ENCODE results near the gene ILKAP. TPM values are rescaled to one million over a fixed set of nuclear protein-coding genes. Genes with fewer than 3 reads are reported as not detected.

The ILKAP gene
- total RNA-seq, 2 experiments from 2014 or later, result 46.6 to 46.7 TPM

- peaks cover 10% of the 10 kb centered on the region for H3K27me3 Mint-ChIP-seq (ENCODE audit: low read depth)
Measured at GRCh38 chr2:238216651-238217184, 13.2 kb upstream of the ILKAP start.

GRCh38 chr2:238207006-238207405, 3.5 kb upstream of the ILKAP start:
- Mint-ChIP-seq H3K4me1 (ENCODE audit: low read depth) (peaks cover 12% of the 10 kb centered on the region), H3K27ac (no peak overlapping the region), H3K27me3 (ENCODE audit: low read depth) (no peaks in the 10 kb centered on the region), H3K4me3 (no peak overlapping the region), H3K36me3 (ENCODE audit: low read depth) (peaks cover 8% of the 10 kb centered on the region), H3K9me3 (no peaks in the 10 kb centered on the region)
- intact Hi-C loops (cut with micrococcal nuclease), result no loop called here
- CTCF ChIA-PET, result no interaction called here
- DNase-seq, result no peak

More at GRCh38 chr2:238216651-238217184, 13.2 kb upstream of the ILKAP start:
- Mint-ChIP-seq H3K36me3 (ENCODE audit: low read depth) (no peaks in the 10 kb centered on the region), H3K4me1 (ENCODE audit: low read depth) (no peaks in the 10 kb centered on the region), H3K4me3 (no peak overlapping the region), H3K9me3 (no peaks in the 10 kb centered on the region), H3K27ac (no peak overlapping the region)
- no peak for DNase-seq
- intact Hi-C loops (cut with micrococcal nuclease), result no loop called here
- CTCF ChIA-PET, result no interaction called here

GRCh38 chr2:238203973-238204683, 633 bp upstream of the ILKAP start:
- Mint-ChIP-seq H3K36me3 (ENCODE audit: low read depth) (peaks cover 8% of the 10 kb centered on the region), H3K27ac (peak overlapping the region; percentile 77), H3K4me3 (peak overlapping the region; percentile 78), H3K9me3 (no peaks in the 10 kb centered on the region), H3K4me1 (ENCODE audit: low read depth) (peaks cover 36% of the 10 kb centered on the region), H3K27me3 (ENCODE audit: low read depth) (no peaks in the 10 kb centered on the region)
- CTCF ChIA-PET, result no interaction called here
- DNase-seq, result no peak
- intact Hi-C loops (cut with micrococcal nuclease), result loop anchor here (1.0 to 2.0 kb wide), 6 partner anchors 27 to 511 kb away; partner anchors contain the start of gene PER2

- H3K9me3 Mint-ChIP-seq, result no peaks in the 10 kb centered on the region
- H3K36me3 Mint-ChIP-seq (ENCODE audit: low read depth), result peaks cover 8% of the 10 kb centered on the region
- H3K4me1 Mint-ChIP-seq (ENCODE audit: low read depth), result peaks cover 50% of the 10 kb centered on the region
- H3K27me3 Mint-ChIP-seq (ENCODE audit: low read depth), result no peaks in the 10 kb centered on the region
- DNase-seq, result peak; percentile 22
- H3K27ac Mint-ChIP-seq, result peak overlapping the region; percentile 72
- CTCF ChIA-PET, result interaction anchor here (1.9 kb wide), 1 partner anchor 232 kb away, joined by 4 read pairs; no protein-coding TSS in a partner anchor
- intact Hi-C loops (cut with micrococcal nuclease), result loop anchor here (1.0 to 2.0 kb wide), 5 partner anchors 28 to 510 kb away; partner anchors contain the start of gene PER2
- H3K4me3 Mint-ChIP-seq, result peak overlapping the region; percentile 80
Measured at GRCh38 chr2:238202326-238203093, 985 bp downstream of the ILKAP start.

- Mint-ChIP-seq H3K36me3 (ENCODE audit: low read depth) (peaks cover 41% of the 10 kb centered on the region), H3K4me1 (ENCODE audit: low read depth) (peaks cover under 1% of the 10 kb centered on the region), H3K9me3 (no peaks in the 10 kb centered on the region), H3K27ac (no peak overlapping the region), H3K27me3 (ENCODE audit: low read depth) (no peaks in the 10 kb centered on the region), H3K4me3 (no peak overlapping the region)
- CTCF ChIA-PET, result interaction anchor here (0.6 kb wide), 1 partner anchor 343 kb away, joined by 3 read pairs; no protein-coding TSS in a partner anchor
- no peak for DNase-seq
- intact Hi-C loops (cut with micrococcal nuclease), result no loop called here
Measured at GRCh38 chr2:238190445-238190844, 13.1 kb downstream of the ILKAP start.

DNA sequence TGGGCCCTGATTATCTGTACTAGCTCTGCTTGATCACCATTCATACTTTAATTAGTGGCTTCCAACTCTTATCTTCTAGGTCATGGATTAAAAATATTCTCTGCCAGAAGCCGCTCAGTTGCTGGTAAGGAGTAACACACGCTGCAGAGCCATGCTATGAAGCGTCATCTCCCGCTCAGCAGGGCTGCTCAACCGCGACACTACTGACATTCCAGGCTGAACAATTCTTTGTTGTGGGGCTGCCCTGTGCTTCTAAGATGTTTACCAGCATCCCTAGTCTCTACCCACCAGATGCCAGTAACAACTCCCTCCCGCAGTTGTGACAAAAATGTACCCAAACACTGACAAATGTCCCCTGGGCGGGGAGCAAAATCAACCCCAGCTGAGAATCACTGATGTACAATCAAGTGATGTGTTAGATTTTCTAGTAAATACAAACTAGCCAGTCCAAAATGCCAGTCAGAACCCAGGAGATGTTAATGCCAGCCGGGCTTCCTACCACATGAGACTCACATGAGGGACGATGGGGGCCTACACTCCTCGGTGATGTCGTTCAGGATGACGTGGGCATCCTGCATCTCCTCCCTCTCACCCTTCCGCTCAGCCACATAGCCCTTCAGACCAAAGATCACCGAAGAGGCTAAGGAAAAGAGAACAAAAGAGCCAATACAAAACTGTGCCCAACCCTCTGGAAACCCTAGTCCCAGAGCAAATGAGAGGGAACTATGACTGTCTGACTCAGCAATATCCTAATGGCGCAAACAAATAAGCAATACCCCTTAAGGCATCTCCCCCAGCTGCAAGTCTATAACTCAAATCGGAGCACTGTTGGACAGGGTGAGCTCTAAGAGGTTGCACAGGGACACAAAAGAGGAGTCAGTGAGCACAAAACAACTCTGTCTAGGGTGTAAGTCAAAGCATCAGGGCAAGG, 15.6 kb downstream of the ILKAP start:
- CTCF ChIA-PET, result interaction anchor here (0.5 to 0.8 kb wide), 2 partner anchors 13 to 110 kb away, joined by 3 to 4 read pairs; no protein-coding TSS in a partner anchor
- H3K27ac Mint-ChIP-seq, result no peak overlapping the region
- H3K27me3 Mint-ChIP-seq (ENCODE audit: low read depth), result no peaks in the 10 kb centered on the region
- peaks cover 11% of the 10 kb centered on the region for H3K4me1 Mint-ChIP-seq (ENCODE audit: low read depth)
- no peaks in the 10 kb centered on the region for H3K9me3 Mint-ChIP-seq
- no peak overlapping the region for H3K4me3 Mint-ChIP-seq
- no peak for DNase-seq
- H3K36me3 Mint-ChIP-seq (ENCODE audit: low read depth), result peaks cover 47% of the 10 kb centered on the region
- intact Hi-C loops (cut with micrococcal nuclease), result no loop called here

DNA sequence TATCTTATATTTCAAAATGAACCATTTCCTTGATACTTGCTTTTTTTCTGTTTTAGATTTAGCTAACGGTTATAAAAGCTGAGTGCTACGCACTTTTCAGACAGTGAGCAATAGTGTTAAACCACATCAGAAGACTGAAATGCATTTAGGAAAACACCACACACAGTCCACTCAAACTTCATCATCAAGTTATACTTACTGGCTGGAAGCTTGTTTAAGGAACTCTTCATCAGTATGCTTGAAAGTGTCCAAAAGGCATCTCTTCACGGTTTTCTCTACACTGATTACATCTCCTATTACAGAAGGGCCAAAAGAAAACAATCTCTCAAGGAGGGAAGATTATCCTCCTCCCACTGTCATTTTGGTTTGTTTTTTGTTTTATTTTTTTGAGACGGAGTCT, 19.7 kb downstream of the ILKAP start:
- H3K27me3 Mint-ChIP-seq (ENCODE audit: low read depth), result no peaks in the 10 kb centered on the region
- CTCF ChIA-PET, result no interaction called here
- intact Hi-C loops (cut with micrococcal nuclease), result no loop called here
- peaks cover 11% of the 10 kb centered on the region for H3K4me1 Mint-ChIP-seq (ENCODE audit: low read depth)
- peaks cover 60% of the 10 kb centered on the region for H3K36me3 Mint-ChIP-seq (ENCODE audit: low read depth)
- no peak overlapping the region for H3K4me3 Mint-ChIP-seq
- peak overlapping the region; percentile 66 for H3K27ac Mint-ChIP-seq
- no peaks in the 10 kb centered on the region for H3K9me3 Mint-ChIP-seq
- no peak for DNase-seq

DNA sequence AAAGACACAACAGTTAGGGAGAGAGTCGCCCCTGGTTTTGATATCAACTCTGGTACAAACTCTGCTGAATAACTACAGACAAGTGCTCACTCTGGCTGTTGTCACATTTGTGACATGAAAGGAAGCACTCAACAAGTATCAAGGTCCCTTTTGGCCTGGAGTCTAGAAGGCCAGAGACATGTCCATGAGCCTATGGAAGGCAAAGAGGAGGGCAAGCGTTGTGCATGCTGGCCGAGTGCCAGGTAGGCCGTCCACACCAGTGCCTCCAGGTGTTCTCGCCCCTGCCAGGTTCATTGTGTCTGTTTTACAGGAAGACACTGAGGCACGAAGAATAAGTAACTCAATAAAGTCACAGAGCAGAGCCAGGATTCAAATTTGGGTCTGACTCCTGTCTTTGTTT, 21.1 kb downstream of the ILKAP start:
- Mint-ChIP-seq H3K9me3 (no peaks in the 10 kb centered on the region), H3K27me3 (ENCODE audit: low read depth) (no peaks in the 10 kb centered on the region), H3K36me3 (ENCODE audit: low read depth) (peaks cover 55% of the 10 kb centered on the region), H3K4me3 (no peak overlapping the region), H3K4me1 (ENCODE audit: low read depth) (peaks cover 11% of the 10 kb centered on the region), H3K27ac (no peak overlapping the region)
- DNase-seq, result no peak
- CTCF ChIA-PET, result no interaction called here
- intact Hi-C loops (cut with micrococcal nuclease), result no loop called here

- Mint-ChIP-seq H3K9me3 (no peaks in the 10 kb centered on the region), H3K36me3 (ENCODE audit: low read depth) (peaks cover 61% of the 10 kb centered on the region), H3K4me1 (ENCODE audit: low read depth) (peaks cover 11% of the 10 kb centered on the region), H3K4me3 (no peak overlapping the region), H3K27me3 (ENCODE audit: low read depth) (no peaks in the 10 kb centered on the region), H3K27ac (no peak overlapping the region)
- DNase-seq, result no peak
- intact Hi-C loops (cut with micrococcal nuclease), result no loop called here
- CTCF ChIA-PET, result no interaction called here
Measured at GRCh38 chr2:238180554-238180953, 22.9 kb downstream of the ILKAP start.

DNA sequence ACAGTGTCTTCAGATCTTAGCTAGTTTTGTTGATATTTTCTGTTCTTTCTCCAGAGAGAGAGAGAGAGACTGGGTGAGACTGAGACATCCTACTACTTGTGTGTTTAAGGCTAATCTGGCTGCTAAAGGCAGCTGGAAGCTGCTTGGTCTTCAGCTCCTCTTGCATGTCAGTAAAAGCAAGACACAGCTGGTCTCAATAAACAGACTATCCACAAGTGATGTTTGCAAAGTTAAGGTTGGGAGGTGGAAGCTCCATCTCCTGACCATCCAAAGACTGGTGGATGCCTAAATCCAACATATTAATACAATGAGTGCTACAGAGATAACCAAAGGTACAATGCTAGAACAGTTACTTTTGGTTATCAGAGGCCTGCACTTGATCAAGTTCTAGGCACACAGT, 26.9 kb downstream of the ILKAP start:
- CTCF ChIA-PET, result interaction anchor here (0.6 to 1.3 kb wide), 3 partner anchors 38 to 139 kb away, joined by 3 to 4 read pairs (median 3); no protein-coding TSS in a partner anchor
- no peaks in the 10 kb centered on the region for H3K9me3 Mint-ChIP-seq
- no peaks in the 10 kb centered on the region for H3K27me3 Mint-ChIP-seq (ENCODE audit: low read depth)
- no peak overlapping the region for H3K4me3 Mint-ChIP-seq
- intact Hi-C loops (cut with micrococcal nuclease), result no loop called here
- peaks cover 48% of the 10 kb centered on the region for H3K36me3 Mint-ChIP-seq (ENCODE audit: low read depth)
- no peaks in the 10 kb centered on the region for H3K4me1 Mint-ChIP-seq (ENCODE audit: low read depth)
- H3K27ac Mint-ChIP-seq, result no peak overlapping the region
- DNase-seq, result no peak

- DNase-seq, result no peak
- Mint-ChIP-seq H3K36me3 (ENCODE audit: low read depth) (peaks cover 44% of the 10 kb centered on the region), H3K4me1 (ENCODE audit: low read depth) (peaks cover 2% of the 10 kb centered on the region), H3K9me3 (no peaks in the 10 kb centered on the region), H3K27me3 (ENCODE audit: low read depth) (no peaks in the 10 kb centered on the region), H3K4me3 (no peak overlapping the region), H3K27ac (no peak overlapping the region)
- CTCF ChIA-PET, result no interaction called here
- intact Hi-C loops (cut with micrococcal nuclease), result no loop called here
Measured at GRCh38 chr2:238174701-238175100, 28.8 kb downstream of the ILKAP start.

- Mint-ChIP-seq H3K4me3 (no peak overlapping the region), H3K27me3 (ENCODE audit: low read depth) (no peaks in the 10 kb centered on the region), H3K27ac (no peak overlapping the region), H3K9me3 (no peaks in the 10 kb centered on the region), H3K36me3 (ENCODE audit: low read depth) (peaks cover 41% of the 10 kb centered on the region), H3K4me1 (ENCODE audit: low read depth) (peaks cover 4% of the 10 kb centered on the region)
- intact Hi-C loops (cut with micrococcal nuclease), result no loop called here
- DNase-seq, result no peak
- CTCF ChIA-PET, result no interaction called here
Measured at GRCh38 chr2:238174291-238174690, 29.2 kb downstream of the ILKAP start.
